COLO829 (cell line): Measurements from ENCODE around the gene NAALADL2.

Experiments
- DNase-seq: peaks from one replicate; pipeline ENCODE4 v3.0.0; 2012; ENCODE audit warnings: low spot score

NAALADL2 gene

DNA sequence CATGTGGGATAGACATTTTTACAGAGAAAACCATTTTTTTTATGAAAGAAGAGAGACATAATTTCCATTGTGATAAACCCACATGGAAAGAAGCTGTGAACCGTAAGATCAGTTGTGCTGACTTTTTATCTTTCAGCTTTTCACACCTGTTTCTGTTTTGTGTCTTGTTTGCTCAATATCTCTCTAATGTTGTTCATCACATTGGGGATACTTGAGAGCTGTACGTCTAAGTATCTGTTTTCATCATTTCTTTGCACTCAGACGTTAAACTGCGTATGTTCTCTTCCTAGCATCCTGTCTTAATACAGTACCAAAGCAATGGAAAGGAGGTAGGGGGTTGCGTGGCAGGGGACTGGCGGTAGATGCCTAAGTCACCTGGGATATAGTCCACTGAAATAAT lies 449.0 kb downstream of the NAALADL2 start:
- DNase-seq = no peak

DNA sequence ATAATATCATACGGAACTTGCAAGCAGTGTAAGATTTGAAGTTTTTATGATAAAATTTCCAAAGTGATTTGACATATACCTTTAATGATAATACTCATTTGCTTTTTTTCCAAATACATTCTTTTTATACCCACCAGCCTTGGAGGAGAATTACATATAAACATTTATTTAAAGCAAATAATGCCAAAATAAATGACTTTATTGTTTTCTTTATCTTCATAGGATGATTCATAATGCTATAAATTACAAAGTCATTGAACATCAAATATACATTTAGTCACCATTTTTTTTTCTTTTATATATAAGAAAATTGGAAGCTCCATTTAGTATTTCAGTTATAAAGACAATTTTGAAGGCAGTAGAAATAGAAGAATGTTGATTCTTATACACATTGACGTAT lies 450.9 kb downstream of the NAALADL2 start:
- DNase-seq = no peak

DNA sequence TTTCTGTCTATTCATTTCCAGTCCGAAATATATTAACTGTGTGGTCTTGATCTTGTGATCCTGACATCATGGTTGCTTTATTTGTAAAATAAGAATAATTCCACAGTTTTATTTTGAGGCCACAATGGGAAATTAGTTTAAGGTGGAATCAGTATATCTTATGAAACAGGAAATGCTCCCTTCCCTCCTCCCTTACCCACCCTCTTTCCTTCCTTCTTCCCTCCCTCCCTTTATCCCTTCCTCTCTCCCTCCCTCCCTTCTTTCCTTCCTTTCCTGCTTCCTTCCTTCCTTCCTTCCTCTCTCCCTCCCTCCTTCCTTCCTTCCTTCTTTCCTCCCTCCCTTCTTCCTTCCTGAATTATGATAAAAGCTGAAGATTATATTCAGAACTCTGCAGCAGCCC lies 452.3 kb downstream of the NAALADL2 start:
- no peak for DNase-seq

DNA sequence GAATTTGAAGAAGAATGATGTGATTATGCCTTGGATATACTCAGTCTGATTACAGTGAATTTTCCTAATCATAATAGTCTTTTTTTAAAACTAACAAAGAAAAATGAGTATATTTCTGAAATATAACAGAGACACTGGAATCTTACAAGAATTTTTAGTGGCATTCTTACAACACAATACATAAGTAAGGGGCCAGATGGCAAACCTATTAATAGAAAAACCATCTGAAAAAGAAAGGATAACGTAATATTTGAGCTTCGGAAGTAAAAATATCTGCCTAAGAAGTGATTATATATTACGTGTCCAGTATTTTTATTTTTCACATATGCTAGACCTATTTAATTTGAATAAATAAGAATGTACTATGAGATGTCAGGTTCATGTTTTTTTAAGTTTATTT lies 452.8 kb downstream of the NAALADL2 start:
- no peak for DNase-seq

DNA sequence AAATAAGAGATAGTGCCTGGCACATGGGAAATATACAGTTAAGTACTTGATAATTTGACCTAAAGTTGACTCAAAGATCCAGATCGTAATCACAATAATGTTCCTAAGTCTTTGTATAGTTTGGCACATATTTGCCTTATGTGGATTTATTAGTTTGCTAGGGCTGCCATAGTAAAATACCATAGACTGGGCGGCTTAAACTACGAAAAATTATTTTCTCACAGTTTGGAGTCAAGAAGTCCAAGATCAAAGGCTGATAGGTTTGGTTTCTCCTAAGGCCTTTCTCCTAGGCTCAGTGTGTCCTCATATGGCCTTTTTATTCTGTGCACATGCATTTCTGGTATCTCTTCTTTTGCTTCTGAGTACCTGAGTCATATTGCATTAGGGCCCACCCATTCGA lies 453.7 kb downstream of the NAALADL2 start:
- no peak for DNase-seq

DNA sequence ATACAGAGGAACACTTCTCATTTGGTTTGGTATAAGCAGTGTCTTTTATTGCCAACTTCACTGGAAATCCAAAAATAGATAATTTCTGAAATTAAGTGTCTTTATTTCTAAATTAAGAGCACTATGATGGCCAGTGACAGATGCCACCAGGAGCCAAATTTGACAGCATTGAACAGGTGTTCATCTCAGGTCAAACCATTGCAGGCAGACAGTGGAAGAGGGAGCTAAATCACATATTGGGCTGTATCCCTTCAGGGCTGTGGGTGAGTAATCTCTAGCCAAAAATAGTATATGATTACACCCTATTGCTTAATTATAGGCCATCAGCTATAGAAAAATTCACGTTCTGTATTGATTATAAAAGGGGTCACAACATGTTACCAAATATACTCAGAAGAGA lies 457.7 kb downstream of the NAALADL2 start:
- DNase-seq = no peak

DNA sequence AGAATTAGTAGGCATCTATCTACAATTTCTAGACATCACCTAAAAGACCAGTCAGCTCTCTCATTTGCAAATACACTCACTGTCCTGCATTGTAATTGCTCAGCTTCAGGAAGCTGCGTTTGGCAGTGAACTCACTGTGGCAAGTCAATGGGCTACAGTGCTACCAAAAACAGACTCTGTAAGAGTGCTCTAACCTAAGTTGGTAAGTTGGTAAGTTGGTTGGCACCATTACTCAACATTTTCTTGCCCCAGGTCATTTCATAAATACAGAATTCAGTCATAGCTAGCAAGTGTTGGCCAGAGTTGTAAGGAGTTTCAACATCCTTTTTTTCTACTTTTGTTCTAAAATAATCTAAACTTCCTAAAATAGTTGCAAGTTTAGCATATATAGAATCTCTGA lies 466.3 kb downstream of the NAALADL2 start:
- DNase-seq = no peak

DNA sequence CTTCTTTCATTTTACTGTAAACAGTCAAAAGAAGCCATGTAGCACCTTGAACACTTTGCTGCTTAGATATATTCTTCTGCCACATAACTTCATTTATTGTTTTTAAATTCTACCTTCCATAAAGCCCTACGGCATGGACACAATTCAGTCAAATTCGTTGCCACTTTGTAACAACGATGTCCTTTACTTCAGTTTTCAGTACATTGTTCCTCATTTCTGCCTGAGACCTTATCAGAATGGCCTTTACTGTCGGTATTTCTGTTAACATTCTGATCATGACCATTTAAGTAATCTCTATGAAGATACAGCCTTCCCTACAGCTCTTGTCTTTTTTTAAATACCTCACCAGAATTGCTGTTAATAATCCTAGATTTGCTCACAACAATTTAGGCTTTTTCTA lies 466.9 kb downstream of the NAALADL2 start:
- DNase-seq = no peak

DNA sequence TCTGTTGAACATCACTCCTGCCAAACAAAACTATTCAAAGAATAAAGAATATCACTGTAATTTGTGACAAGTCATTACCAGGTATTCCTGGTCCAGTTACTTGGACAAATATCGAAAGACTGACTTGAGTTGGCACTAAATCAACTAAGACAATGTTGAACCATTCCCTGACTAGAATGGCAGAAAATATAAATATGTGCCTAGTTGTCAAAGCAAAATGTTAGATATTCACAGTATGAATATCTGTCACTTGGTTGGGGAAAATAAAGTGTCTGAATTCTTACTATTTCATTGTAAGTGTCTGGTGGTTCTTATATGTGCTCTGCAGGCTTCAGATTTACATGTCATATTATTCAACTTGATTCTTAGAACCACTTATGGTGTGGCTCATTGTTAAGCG lies 470.2 kb downstream of the NAALADL2 start:
- DNase-seq = no peak

DNA sequence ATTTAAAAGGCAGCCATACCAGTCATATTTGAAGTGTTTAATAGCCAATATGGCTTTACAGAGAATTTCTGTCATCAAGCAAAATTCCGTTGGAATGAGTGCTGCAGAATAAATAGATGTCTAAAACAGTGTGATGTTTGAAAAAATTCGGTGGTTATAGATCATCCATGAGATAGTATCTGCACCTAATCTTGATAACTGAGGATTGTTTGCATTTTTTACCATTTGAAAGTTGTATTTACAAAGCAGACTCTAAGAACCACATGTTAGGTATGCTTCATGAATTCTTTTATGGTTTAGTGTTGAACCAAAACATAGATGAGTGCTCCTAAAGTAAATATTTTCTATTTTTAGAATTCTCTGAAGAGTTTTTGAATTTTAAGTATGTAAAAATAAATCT lies 476.1 kb downstream of the NAALADL2 start:
- no peak for DNase-seq

DNA sequence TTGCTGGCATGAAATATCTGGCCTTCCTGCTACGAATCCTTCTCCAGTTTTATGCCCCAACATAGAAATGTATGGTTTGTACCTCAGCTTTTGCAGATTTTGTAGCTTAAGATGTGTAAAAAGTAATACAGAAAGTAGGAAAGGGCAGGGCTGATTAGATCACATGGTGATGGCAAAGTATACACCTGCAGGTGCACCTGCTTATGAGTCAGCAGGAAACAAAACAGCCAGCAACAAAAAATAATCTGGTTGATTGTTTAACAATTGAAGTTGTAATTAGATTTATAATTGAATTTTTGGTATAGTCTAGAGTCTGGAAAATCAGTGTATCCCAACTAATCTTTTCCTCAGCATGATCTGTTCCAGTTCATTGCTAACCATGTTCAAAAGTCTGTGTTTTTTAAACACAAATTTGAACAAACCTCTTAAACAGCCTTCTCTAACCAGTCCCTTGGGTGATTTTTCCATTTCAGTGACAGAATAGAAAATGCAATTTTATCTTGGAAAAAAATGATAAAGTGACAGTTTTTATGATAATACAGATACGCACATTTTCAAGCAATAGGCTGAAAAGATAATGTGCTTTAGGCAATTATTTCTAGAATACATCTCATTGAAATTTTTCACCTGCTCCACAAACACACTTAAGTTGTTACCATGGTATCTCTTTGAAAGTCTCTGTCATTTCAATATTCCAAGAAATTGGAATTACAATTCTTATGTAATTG lies 477.4 kb downstream of the NAALADL2 start:
- no peak for DNase-seq

DNA sequence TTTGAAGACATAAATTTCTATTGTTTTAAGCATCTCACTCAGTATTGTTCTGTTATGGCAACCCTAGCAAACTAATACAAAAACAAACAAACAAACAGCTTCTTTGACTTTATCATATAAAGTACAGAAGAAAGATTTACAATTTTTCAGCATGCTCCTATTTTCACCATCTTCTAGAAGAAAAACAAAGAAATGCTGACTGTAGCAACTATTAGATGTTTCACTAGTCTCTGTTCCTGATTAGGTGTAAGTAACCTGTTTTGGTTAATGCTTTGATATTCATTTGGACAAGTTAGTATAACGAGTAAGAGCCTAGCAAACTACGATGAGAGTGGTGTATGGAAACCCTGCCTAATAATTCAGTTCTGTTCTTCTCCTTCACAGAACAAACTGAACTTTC lies 478.5 kb downstream of the NAALADL2 start:
- DNase-seq = no peak

DNA sequence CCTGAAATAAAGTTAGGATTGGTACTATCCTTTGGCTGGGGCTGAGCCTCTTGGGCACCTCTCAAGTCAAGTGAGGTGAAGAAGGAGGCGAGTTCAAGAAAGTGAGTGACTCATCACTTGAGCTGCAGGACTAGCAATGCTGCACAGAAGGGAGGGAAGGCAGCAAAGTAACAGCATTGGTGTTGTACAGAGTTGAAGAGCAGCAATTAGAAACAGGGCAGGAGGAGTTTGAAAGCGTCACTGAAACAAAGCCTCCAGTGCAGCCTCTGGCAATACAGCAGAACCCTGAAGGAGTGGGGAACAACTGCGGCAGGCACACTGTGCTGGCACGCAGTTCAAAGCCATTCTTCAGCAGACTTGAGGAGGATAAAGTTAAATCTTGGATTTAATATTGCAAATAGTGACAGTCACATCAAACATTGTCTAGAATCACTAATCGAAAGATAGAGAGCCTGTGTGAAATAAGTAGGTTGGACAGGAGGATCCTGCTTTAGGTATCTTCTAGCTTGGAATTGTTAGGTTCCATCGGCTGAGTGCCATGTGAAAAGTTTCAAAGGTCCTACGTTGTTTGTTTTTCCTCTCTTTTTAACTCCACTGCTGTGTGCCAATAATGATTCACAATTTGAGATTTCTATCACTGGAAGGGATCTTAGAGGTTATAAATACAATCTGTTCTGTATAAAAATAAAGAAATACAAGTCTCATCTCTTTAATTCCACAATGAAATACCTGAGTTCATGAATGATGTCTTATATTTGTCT lies 479.8 kb downstream of the NAALADL2 start:
- DNase-seq = no peak

DNA sequence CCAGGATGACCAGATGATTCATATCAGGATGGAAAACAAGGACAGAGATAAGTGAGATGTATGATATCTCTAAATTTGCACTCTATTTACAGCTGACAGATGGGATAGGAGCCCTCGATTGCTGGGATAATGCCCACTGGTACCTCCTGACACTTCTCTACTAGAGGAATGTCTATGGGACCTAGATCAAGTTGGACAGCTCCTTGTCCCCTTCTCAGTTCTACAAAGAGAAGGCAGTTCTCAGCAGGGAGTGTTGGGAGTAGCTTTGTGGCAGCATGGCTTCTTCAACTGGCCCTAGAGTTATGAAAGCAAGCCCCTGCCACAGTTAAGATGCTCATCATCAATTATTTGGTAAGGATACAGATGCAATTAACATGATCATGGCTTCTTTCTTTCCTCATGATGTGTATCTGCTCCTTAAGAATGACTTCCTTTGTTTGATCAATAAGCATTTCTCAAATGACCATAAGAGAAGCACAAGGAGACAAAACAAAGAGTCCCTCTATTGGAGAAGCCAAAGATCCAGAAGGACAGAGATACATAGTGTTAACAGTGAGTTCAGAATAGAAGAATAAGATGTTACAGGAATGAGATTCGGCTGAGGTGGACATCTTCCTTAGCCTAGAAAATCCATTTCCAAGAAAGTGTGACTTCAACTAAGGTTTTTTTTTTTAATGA lies 481.3 kb downstream of the NAALADL2 start:
- DNase-seq = peak; percentile 70

DNA sequence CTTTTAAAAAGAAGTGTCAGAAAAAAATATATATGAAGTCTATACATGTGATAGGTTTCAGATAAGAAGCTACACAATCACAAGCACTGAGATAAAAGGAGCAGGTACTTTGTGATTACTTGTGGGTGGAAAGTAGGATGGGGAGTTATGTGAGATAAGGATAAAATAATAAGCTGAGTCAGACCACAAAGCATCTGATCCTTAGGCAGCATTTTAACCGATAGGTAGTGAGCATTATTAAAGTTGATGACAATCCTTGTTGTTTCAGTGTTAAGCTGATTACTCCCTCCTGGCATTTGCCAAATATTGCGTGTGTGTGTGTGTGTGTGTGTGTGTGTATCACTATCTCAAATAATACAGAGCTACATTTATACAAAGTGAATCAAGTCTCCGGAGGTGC lies 483.1 kb downstream of the NAALADL2 start:
- no peak for DNase-seq

DNA sequence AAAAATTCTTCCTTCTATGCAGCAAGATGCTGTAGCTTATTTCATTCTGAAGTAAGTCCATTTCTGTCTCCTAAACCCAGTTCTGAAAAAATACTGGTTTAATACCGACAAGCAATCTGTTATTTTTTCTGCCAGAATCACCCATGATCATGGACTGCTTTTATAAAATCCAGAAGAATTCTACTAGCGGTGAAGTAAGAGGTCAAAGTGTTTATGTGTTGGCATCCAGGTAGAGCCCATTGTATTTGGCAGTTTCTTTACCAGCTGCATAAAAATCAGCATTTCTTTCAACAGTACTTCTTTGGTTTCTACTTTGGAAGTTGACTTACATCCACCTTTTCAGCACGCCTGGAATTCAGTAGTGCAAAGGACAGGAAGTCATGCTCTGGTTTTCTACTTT lies 484.8 kb downstream of the NAALADL2 start:
- no peak for DNase-seq

DNA sequence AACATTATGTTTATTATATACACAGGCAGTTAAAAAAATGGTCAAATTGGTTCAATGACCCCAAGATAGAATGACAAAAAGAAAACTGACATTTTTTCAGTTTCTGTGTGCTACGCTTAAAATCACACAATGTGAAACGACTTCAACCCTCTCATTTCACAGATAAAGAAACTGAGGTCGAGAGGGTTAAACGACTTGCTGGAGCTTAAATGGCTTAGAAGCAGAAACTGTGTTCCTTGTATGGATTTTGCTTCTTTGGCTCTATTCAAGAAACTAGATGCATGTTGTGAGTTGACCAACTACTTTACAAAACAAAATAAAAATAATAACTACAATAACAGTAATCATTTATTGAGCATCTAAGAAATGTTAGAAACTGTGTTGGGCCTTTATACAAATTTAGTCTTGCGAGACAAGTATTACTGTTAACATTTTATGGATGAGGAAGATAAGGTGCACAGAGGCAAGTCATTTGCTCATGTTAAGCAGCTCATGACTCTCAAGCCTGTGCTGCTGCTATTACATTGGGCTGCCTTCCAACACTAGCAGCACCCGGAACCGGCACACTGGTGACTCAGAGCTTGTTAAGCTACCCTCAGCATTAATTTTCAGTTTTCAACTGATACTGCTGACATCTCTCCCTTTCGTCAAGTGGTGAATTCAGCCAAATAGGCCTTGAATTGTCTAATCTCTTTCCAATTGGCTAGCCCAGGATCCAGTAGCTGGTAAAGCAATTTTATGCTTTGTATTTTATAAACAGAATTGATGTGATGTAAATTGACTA lies 487.6 kb downstream of the NAALADL2 start:
- DNase-seq = peak; percentile 78

DNA sequence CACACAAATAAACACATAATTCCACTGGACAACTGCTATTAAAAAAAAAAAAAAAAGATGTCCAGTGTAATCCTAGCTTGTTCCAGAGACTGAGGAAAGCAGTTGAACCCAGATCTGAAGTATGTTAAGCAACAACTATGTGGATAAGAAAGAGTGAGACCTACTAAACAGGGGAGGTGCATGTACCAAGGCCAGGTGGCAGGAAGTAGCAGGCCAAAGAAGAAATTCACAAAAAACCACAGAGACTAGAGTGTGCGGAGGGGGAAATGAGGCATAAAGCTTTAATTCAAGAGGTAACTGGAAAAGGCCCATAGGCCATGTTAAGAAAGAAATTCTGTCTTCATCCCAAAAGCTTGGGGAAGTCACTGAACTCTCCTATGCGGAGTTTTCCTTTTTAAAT lies 490.0 kb downstream of the NAALADL2 start:
- no peak for DNase-seq

DNA sequence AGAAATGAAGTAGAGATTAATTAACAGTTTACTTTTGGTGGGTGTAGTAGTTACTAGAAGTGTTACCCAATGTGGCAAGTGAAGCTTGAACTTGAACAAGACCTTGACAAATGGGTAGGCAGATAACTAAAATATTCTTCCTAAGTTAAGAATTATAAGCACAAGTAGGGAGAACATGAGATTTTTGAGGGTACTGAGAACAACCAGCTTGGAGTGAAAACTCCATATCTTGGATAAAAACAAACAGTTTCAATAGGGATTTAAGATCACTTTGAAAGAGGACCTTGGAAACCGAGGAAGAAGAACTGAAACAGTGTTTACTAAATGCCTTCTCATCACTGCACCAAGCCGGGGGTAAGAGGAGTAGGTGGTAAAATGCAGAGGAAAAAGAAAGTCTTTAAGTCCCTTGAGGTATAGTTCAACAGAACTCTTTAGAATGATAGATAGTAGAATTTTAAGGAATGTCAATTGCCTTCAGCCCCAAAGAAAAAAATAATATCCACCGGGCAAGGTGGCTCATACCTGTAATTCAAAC lies 496.7 kb downstream of the NAALADL2 start:
- DNase-seq = no peak

DNA sequence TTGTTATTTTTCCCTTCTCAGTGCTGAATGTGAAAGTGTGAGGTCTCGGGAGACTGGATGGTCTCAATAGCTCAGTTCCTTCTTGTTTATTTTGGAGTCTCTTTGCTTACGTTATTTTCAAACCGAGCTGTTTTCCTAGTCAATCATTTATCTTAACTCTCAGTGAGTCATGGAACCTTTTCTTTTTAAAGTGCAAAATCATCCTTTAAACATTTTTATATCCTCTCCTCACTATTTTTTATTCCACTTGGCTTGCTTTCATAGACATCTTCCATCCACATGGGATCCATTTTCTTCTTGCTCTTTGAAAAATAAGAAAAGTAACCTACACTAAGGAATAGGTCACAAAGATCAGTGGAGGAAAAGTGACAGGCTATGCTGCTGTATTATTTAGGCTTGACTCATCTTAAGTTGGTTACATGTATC lies 497.8 kb downstream of the NAALADL2 start:
- DNase-seq = no peak

DNA sequence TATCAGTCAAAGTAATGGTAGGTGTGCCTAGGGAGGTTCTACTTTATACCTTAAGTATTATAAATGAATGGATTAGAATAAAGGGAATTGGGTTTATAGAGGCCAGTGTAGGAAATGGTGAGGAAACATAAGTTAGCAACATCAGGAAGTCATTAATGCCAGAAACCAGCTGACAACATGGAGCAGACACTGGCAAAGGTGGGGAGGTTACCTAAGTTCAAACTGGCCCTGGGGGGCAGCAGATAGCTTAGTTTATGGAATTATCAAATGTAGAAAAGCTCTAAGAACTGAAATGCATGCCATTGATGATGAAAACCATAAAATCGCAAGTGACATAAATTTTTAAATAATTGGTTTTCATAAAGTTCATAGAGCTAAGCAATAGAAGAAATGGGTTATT lies 498.6 kb downstream of the NAALADL2 start:
- no peak for DNase-seq

DNA sequence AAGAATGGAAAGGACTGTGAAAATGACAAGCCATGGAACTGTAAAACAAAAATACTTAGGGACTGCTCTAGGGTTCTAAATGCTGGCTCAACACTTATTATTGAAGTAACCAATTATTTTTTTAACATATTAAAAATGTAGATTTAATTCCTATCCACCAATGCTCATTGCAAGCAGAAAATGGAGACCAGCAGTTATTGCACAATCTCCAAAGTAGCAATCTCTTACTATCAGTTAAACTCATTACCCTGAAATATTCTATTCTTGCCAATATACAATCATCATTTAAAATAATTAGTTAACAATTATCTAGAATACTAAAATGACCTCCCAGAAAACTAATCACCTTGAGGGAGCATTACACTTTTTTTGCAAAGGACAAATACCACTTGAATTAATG lies 499.8 kb downstream of the NAALADL2 start:
- no peak for DNase-seq
